ENCODE data around the gene BHLHE40. TPM values are rescaled to one million over a fixed set of nuclear protein-coding genes. Genes with fewer than 3 reads are reported as not detected.
A peak's percentile ranks its signal among the peaks of the same experiment; 100 is the strongest.

BHLHE40 gene
- total and polyA plus RNA-seq, 9 donors: 13.2 to 38.2 (median 24.4) TPM

- no peaks in the 10 kb centered on the region for H3K27me3 ChIP-seq (ENCODE audit: control insufficient read depth, insufficient read depth, low read length)
- H3K36me3 ChIP-seq (ENCODE audit: control insufficient read depth, insufficient read depth, low read length): no peaks in the 10 kb centered on the region
- WGBS (ENCODE audit: insufficient coverage): no CpG with 5 or more reads among the region's 6 CpGs
- peaks cover 11% of the 10 kb centered on the region for H3K4me1 ChIP-seq (ENCODE audit: control insufficient read depth, insufficient read depth, low read length)
- H3K9me3 ChIP-seq (replicated peaks; ENCODE audit: control insufficient read depth, low read depth, low read length): no peaks in the 10 kb centered on the region
- no peak overlapping the region for H3K4me3 ChIP-seq (ENCODE audit: low read length)
- no peak for DNase-seq
- H3K27ac ChIP-seq (ENCODE audit: low read length): no peak overlapping the region
These were observed 30.9 kb downstream of the BHLHE40 start for GRCh38 chr3:5010140-5010539.

DNA sequence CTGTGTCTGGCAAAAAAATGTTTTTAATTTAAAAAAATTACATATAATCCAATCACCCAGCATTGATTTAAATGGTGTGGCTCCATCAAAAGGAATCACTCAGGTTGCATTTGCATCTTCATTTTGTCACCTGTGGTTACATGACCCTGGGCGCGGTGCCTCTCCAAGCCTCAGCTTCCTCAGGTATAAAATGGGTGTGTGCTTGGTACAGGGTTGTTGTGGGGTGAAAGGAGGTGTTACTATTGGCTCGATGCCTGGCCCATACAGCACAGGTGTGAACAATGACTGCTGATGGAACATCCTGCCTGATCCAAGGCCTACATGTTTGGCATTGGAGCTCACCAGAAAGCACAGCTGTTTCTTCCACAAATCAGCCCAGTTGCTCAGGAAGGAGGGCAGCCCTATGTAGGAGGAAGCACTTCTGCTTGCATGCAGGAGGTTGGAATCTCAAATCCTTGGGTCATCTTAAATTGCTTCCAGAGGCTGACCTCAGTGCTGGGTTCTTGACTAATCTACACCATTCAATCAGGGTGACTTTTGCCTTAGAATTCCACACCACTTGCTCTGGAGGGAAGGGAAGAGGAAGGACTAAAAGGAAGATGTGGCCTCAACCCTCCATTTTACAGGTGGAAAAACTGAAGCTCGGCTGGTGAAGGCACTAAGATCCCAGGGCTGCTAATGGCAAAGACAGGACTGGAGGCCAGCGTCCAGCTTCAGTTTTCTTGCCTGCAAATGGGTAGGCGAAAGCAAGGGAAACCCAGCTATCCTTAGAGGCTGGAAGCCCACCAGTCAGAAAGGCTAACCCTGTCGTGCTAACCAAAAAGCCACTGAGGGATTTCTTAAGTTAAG lies 31.7 kb downstream of the BHLHE40 start:
- no peaks in the 10 kb centered on the region for H3K27me3 ChIP-seq (ENCODE audit: control insufficient read depth, insufficient read depth, low read length)
- peak; percentile 43 for DNase-seq
- no peak overlapping the region for H3K27ac ChIP-seq (ENCODE audit: low read length)
- no peak overlapping the region for H3K4me3 ChIP-seq (ENCODE audit: low read length)
- no peaks in the 10 kb centered on the region for H3K9me3 ChIP-seq (replicated peaks; ENCODE audit: control insufficient read depth, low read depth, low read length)
- 53% methylated on average over 4 of the region's 7 CpGs for WGBS (ENCODE audit: insufficient coverage)
- peaks cover 11% of the 10 kb centered on the region for H3K4me1 ChIP-seq (ENCODE audit: control insufficient read depth, insufficient read depth, low read length)
- H3K36me3 ChIP-seq (ENCODE audit: control insufficient read depth, insufficient read depth, low read length): no peaks in the 10 kb centered on the region

GRCh38 chr3:5011555-5012256 lies 32.5 kb downstream of the BHLHE40 start:
- no peak overlapping the region for H3K27ac ChIP-seq (ENCODE audit: low read length)
- H3K4me1 ChIP-seq (ENCODE audit: control insufficient read depth, insufficient read depth, low read length): peaks cover 11% of the 10 kb centered on the region
- no peaks in the 10 kb centered on the region for H3K27me3 ChIP-seq (ENCODE audit: control insufficient read depth, insufficient read depth, low read length)
- DNase-seq: no peak
- no peak overlapping the region for H3K4me3 ChIP-seq (ENCODE audit: low read length)
- H3K36me3 ChIP-seq (ENCODE audit: control insufficient read depth, insufficient read depth, low read length): no peaks in the 10 kb centered on the region
- H3K9me3 ChIP-seq (replicated peaks; ENCODE audit: control insufficient read depth, low read depth, low read length): no peaks in the 10 kb centered on the region
- WGBS (ENCODE audit: insufficient coverage): 77% methylated on average over 7 of the region's 14 CpGs

DNA sequence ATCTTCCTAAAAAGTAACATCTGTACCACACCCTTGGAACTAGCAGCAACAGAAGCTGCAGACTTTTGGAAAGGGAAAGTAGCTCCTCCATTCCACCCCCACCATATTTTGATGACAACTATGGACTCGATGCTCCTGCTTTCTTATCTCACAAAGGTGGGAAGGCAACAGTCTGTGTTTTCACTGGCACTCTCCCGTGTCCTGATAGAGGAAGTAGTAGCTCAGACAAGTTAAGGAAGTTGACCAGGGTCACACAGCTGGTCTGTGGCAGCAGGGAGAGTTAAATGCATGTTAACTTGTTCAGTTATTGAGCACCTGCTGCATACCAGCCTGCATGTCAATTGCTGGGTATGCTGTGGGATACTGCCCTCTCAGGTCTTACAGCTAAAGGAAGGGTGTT lies 33.1 kb downstream of the BHLHE40 start:
- no peaks in the 10 kb centered on the region for H3K9me3 ChIP-seq (replicated peaks; ENCODE audit: control insufficient read depth, low read depth, low read length)
- H3K36me3 ChIP-seq (ENCODE audit: control insufficient read depth, insufficient read depth, low read length): no peaks in the 10 kb centered on the region
- H3K27me3 ChIP-seq (ENCODE audit: control insufficient read depth, insufficient read depth, low read length): no peaks in the 10 kb centered on the region
- no peak overlapping the region for H3K27ac ChIP-seq (ENCODE audit: low read length)
- no peak for DNase-seq
- WGBS (ENCODE audit: insufficient coverage): no CpG with 5 or more reads among the region's 2 CpGs
- peaks cover 11% of the 10 kb centered on the region for H3K4me1 ChIP-seq (ENCODE audit: control insufficient read depth, insufficient read depth, low read length)
- H3K4me3 ChIP-seq (ENCODE audit: low read length): no peak overlapping the region

GRCh38 chr3:5013021-5013906 lies 34.0 kb downstream of the BHLHE40 start:
- Histone ChIP-seq H3K9me3 (replicated peaks; ENCODE audit: control insufficient read depth, low read depth, low read length) (no peaks in the 10 kb centered on the region), H3K4me3 (ENCODE audit: low read length) (no peak overlapping the region), H3K27ac (ENCODE audit: low read length) (no peak overlapping the region), H3K27me3 (ENCODE audit: control insufficient read depth, insufficient read depth, low read length) (no peaks in the 10 kb centered on the region), H3K4me1 (ENCODE audit: control insufficient read depth, insufficient read depth, low read length) (peaks cover 18% of the 10 kb centered on the region), H3K36me3 (ENCODE audit: control insufficient read depth, insufficient read depth, low read length) (no peaks in the 10 kb centered on the region)
- DNase-seq: no peak
- 65% methylated on average over 2 of the region's 5 CpGs for WGBS (ENCODE audit: insufficient coverage)

DNA sequence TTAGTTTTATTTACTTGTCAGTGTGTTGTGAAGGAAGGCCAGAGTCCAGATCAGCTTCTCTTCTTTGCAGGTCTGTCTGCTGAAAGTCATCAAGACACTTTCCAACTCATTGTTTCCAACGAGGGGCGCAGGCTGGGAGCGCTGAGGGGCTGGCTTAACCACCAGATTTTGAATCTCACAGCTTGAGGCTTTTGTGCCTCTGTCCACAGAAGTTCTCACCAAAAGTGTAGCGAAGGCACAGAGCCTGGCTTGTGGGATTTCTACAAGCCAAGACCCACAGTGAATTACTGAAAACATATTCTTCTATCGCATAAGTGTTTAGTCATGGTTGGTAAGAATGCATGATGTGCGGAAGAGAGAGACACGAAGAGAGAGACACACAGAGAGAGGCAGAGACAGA lies 35.2 kb downstream of the BHLHE40 start:
- H3K4me3 ChIP-seq (ENCODE audit: low read length): no peak overlapping the region
- no peaks in the 10 kb centered on the region for H3K9me3 ChIP-seq (replicated peaks; ENCODE audit: control insufficient read depth, low read depth, low read length)
- H3K27me3 ChIP-seq (ENCODE audit: control insufficient read depth, insufficient read depth, low read length): no peaks in the 10 kb centered on the region
- H3K27ac ChIP-seq (ENCODE audit: low read length): no peak overlapping the region
- WGBS (ENCODE audit: insufficient coverage): 65% methylated on average over 5 of the region's 7 CpGs
- no peaks in the 10 kb centered on the region for H3K36me3 ChIP-seq (ENCODE audit: control insufficient read depth, insufficient read depth, low read length)
- DNase-seq: peak; percentile 40
- peaks cover 19% of the 10 kb centered on the region for H3K4me1 ChIP-seq (ENCODE audit: control insufficient read depth, insufficient read depth, low read length)

GRCh38 chr3:5015056-5015455 lies 35.8 kb downstream of the BHLHE40 start:
- Histone ChIP-seq H3K36me3 (ENCODE audit: control insufficient read depth, insufficient read depth, low read length) (no peaks in the 10 kb centered on the region), H3K4me1 (ENCODE audit: control insufficient read depth, insufficient read depth, low read length) (peaks cover 19% of the 10 kb centered on the region), H3K27me3 (ENCODE audit: control insufficient read depth, insufficient read depth, low read length) (no peaks in the 10 kb centered on the region), H3K9me3 (replicated peaks; ENCODE audit: control insufficient read depth, low read depth, low read length) (no peaks in the 10 kb centered on the region), H3K27ac (ENCODE audit: low read length) (no peak overlapping the region), H3K4me3 (ENCODE audit: low read length) (no peak overlapping the region)
- no peak for DNase-seq
- WGBS (ENCODE audit: insufficient coverage): 84% methylated on average over 4 of the region's 5 CpGs

- peak; percentile 33 for DNase-seq
- peaks cover 12% of the 10 kb centered on the region for H3K4me1 ChIP-seq (ENCODE audit: control insufficient read depth, insufficient read depth, low read length)
These were observed 37.2 kb downstream of the BHLHE40 start for GRCh38 chr3:5016211-5017161.

DNA sequence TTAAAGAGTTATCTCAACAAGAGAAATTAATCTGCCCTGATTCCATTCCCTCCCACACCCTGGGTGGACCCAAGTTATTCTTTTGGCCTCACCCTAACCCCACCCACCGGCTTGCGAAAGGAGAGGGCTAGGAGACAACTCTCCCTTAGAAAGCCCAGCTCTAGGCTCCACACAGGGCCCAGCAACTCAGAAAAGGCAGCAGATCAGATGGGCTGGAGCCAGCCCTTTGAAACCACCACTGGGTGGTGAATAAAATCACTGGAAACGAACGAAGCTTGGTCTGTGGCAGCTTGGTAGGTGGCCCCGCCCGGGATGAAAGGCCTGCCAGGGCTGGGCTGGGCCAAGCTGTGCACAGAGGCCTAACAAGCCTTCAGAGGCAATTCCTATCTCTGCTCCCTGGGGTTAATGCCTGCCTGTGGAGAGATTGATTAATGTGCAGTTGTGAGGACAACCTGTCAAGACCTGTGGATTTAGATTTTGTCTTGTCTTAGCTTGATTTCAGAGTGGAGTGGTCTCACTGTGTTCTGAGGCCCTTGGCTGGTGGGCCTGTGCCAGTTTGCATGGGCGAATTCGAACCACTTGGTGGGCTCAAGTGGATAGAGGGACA lies 38.8 kb downstream of the BHLHE40 start:
- Histone ChIP-seq H3K9me3 (replicated peaks; ENCODE audit: control insufficient read depth, low read depth, low read length) (no peaks in the 10 kb centered on the region), H3K36me3 (ENCODE audit: control insufficient read depth, insufficient read depth, low read length) (no peaks in the 10 kb centered on the region), H3K27me3 (ENCODE audit: control insufficient read depth, insufficient read depth, low read length) (no peaks in the 10 kb centered on the region), H3K27ac (ENCODE audit: low read length) (no peak overlapping the region), H3K4me3 (ENCODE audit: low read length) (no peak overlapping the region), H3K4me1 (ENCODE audit: control insufficient read depth, insufficient read depth, low read length) (peaks cover 8% of the 10 kb centered on the region)
- peak; percentile 31 for DNase-seq
- 62% methylated on average over 7 of the region's 8 CpGs for WGBS (ENCODE audit: insufficient coverage)

More at GRCh38 chr3:5016211-5017161, 37.2 kb downstream of the BHLHE40 start:
- Histone ChIP-seq H3K36me3 (ENCODE audit: control insufficient read depth, insufficient read depth, low read length) (no peaks in the 10 kb centered on the region), H3K27ac (ENCODE audit: low read length) (no peak overlapping the region), H3K27me3 (ENCODE audit: control insufficient read depth, insufficient read depth, low read length) (no peaks in the 10 kb centered on the region), H3K9me3 (replicated peaks; ENCODE audit: control insufficient read depth, low read depth, low read length) (no peaks in the 10 kb centered on the region), H3K4me3 (ENCODE audit: low read length) (no peak overlapping the region)
- 46% methylated on average over 3 of the region's 11 CpGs for WGBS (ENCODE audit: insufficient coverage)
